ENCODE measurements around the gene ZNF837.

- no peak for TF ChIP-seq CTCF (IDR thresholded peaks at IDR 0.05; ENCODE audit: low read length)
- TF ChIP-seq EZH2 (IDR thresholded peaks at IDR 0.05; ENCODE audit: borderline replicate concordance, low read length) = no peak
Measured at GRCh38 chr19:58401840-58402421, 21.1 kb upstream of the ZNF837 start.
